HG03095 (cell line): ENCODE data around the gene HCRT.
A peak's percentile ranks its signal among the peaks of the same experiment; 100 is the strongest.
"Not testable (repeated sequence)": the region's sequence is repeated elsewhere in the genome, so short reads cannot be mapped to it uniquely, and the experiment has no call there.

Source experiments
- ATAC-seq: cut with Tn5 transposase; IDR thresholded peaks from one replicate; pipeline ENCODE4 v1.9.1; 2021; ENCODE audit warnings: moderate library complexity; ENCODE audit not compliant: unreplicated experiment

The HCRT gene

GRCh38 chr17:42198897-42199296 is 13.6 kb upstream of the HCRT start:
- ATAC-seq = no peak

GRCh38 chr17:42197564-42198156 is 12.4 kb upstream of the HCRT start:
- no peak for ATAC-seq

- peak; percentile 68 for ATAC-seq
These were observed 9.0 kb upstream of the HCRT start, which contains the start of gene GHDC for GRCh38 chr17:42193969-42194899. Gene GHDC, minus strand, starts transcription at chr17:42194494. Its CDS starts 913 bp downstream, at chr17:42193581.

GRCh38 chr17:42193216-42193968 is 8.1 kb upstream of the HCRT start:
- no peak for ATAC-seq

- no peak for ATAC-seq
These were observed 7.2 kb upstream of the HCRT start for GRCh38 chr17:42192189-42193126.

GRCh38 chr17:42191275-42191608 is 6.0 kb upstream of the HCRT start:
- no peak for ATAC-seq

- ATAC-seq = no peak
These were observed 5.4 kb upstream of the HCRT start for GRCh38 chr17:42190491-42191274.

- ATAC-seq = no peak
These were observed 4.4 kb upstream of the HCRT start for GRCh38 chr17:42189651-42189965.

- ATAC-seq = no peak
These were observed 3.7 kb upstream of the HCRT start for GRCh38 chr17:42188749-42189650.

- ATAC-seq = no peak
These were observed 2.6 kb upstream of the HCRT start for GRCh38 chr17:42187833-42188232.

GRCh38 chr17:42186191-42186590 is 939 bp upstream of the HCRT start:
- not testable (repeated sequence) for ATAC-seq

- ATAC-seq = no peak
These were observed 324 bp upstream of the HCRT start for GRCh38 chr17:42185621-42185930.

- ATAC-seq = peak; percentile 44
These were observed 1.2 kb downstream of the HCRT start for GRCh38 chr17:42183741-42184711.

- ATAC-seq = no peak
These were observed 2.1 kb downstream of the HCRT start for GRCh38 chr17:42182927-42183734.

GRCh38 chr17:42181851-42182207 is 3.4 kb downstream of the HCRT start:
- ATAC-seq = no peak

GRCh38 chr17:42180922-42181850 is 4.1 kb downstream of the HCRT start, which contains the start of gene KCNH4:
Gene KCNH4, minus strand, starts transcription at chr17:42181142. Its CDS starts 197 bp downstream, at chr17:42180945.
- ATAC-seq = no peak
